ENCODE results near the gene FGFBP3.

Gene FGFBP3

DNA sequence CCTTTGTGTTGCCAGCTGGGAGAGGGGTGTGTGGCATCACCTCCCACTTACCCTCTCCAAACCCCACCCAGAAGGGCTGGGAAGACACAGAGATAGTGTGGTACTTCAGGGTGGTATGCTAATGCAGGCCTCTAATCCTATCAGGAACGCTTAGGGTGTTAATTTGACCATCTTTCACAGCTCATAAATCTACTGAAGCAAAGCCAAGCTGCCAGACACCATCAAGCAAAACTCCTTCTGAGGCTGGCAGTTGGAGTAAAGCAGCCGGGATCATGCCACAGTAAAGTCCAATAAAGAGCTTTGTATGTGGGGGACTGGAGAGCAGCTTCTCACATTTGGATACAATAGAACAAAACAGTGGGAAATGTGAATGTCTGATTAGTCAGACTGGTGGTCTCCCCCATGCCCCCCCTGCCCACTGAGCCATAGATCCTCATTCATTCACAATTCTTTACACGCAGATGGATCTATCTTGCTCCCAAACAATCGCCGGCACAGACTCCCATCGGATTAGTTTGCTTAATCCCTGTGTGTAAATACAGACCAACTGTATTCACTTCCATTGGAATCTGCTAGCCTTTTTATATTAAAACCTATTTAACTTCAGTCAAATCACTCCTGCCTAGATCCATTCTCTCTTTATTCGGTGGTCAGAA is 29.6 kb downstream of the FGFBP3 start:
- H3K4me3 ChIP-seq (ENCODE audit: low read depth, low read length), result no peak overlapping the region
- no peak for TF ChIP-seq CTCF (conservative IDR thresholded peaks at IDR 0.05; ENCODE audit: low read depth, low read length)
- no peak for DNase-seq (ENCODE audit: low read depth)

- TF ChIP-seq CTCF (conservative IDR thresholded peaks at IDR 0.05; ENCODE audit: low read depth, low read length), result no peak
- H3K4me3 ChIP-seq (ENCODE audit: low read depth, low read length), result no peak overlapping the region
- DNase-seq (ENCODE audit: low read depth), result no peak
Observed at GRCh38 chr10:91875779-91876178, 33.5 kb downstream of the FGFBP3 start.

GRCh38 chr10:91875156-91875555 is 34.1 kb downstream of the FGFBP3 start:
- no peak overlapping the region for H3K4me3 ChIP-seq (ENCODE audit: low read depth, low read length)
- DNase-seq (ENCODE audit: low read depth), result no peak
- no peak for TF ChIP-seq CTCF (conservative IDR thresholded peaks at IDR 0.05; ENCODE audit: low read depth, low read length)

DNA sequence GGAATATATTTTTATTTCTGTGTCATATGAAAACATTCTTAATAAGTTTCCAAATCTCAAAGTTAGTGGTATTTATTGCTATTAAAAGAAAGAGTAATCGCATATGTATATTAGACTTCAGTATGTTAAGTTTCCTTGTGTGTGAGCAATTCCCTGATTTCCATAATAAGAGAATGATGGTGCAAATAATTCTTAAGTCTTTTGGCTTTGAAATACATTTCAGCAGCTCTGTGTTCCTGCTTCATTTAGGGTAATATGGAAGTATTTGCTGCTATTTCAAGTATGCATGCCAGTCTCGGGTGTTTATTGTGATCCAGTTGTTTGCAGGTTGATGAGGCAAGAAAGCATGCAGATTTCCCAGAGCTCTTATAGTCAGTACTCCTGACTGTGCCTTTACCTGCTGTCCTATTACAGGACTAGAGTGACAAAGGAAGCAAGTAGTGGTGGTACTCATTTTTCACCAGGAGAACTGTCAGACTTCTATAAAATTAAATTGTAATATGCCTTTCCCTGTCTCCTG is 43.7 kb downstream of the FGFBP3 start:
- no peak for DNase-seq (ENCODE audit: low read depth)
- H3K4me3 ChIP-seq (ENCODE audit: low read depth, low read length), result no peak overlapping the region
- no peak for TF ChIP-seq CTCF (conservative IDR thresholded peaks at IDR 0.05; ENCODE audit: low read depth, low read length)

DNA sequence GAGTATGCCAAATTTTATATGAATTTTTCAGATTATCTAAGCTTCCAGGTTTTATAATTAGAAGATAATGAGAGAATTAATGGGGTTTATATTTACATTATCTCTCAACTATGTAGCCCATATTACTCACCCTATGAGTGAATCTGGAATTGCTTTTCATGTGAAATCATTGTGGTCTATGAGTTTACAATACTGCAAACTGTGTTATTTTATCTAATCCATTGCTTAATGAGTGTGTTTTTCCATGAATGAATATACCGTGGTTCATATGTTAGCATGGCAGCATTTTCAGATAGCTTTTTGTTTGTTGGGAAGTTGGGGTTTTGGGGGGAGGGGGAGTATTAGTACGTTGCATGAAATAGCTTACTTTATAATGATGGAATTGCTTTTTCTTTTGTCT is 44.5 kb downstream of the FGFBP3 start:
- no peak for DNase-seq (ENCODE audit: low read depth)
- H3K4me3 ChIP-seq (ENCODE audit: low read depth, low read length), result no peak overlapping the region
- TF ChIP-seq CTCF (conservative IDR thresholded peaks at IDR 0.05; ENCODE audit: low read depth, low read length), result no peak

- no peak for TF ChIP-seq CTCF (conservative IDR thresholded peaks at IDR 0.05; ENCODE audit: low read depth, low read length)
Observed at GRCh38 chr10:91864099-91864498, 45.2 kb downstream of the FGFBP3 start.

DNA sequence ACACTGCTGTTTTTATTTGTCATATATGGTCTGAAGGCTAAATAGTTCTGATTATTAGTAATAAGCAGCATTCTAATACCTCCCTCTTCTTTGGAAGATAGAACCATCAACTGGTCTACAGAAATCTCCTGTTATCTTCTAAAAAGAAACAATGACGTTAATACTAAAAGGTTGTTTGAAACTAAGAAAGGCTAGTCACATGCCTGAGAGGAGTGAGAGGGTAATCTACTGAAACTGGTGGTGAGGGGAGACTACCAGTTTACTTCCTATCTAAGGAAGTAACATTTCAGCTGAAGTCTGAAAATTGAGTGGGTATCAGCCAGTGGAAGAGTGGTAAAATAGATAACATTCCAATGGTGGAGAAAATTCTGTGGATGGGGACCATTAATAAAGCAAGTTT is 48.4 kb downstream of the FGFBP3 start:
- TF ChIP-seq CTCF (conservative IDR thresholded peaks at IDR 0.05; ENCODE audit: low read depth, low read length), result no peak
- H3K4me3 ChIP-seq (ENCODE audit: low read depth, low read length), result no peak overlapping the region
- DNase-seq (ENCODE audit: low read depth), result no peak

More at GRCh38 chr10:91864099-91864498, 45.2 kb downstream of the FGFBP3 start:
- no peak for DNase-seq (ENCODE audit: low read depth)
- no peak overlapping the region for H3K4me3 ChIP-seq (ENCODE audit: low read depth, low read length)

All from choroid plexus epithelial cell (primary cell).